ENCODE measurements around the gene SLC6A6.

DNA sequence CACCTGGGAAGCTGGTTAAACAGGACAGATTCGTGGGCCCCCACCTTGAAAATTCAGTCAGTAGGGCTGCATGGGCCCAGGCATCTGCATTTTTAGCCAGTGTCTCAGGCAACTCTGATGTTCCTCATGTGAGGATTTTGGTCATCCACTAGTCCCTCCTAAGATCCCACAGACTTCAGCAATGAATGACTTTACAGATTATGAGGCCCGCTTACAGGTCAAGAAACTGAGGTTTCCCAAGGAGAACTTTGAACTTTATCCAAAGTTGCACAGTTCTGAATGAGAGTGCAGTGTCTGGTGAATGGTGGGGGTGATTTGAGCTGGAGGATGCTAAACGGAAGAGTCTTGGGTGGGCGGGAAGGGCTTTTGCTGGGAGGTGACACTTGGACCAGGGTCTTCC, 27.2 kb downstream of the SLC6A6 start:
- TF ChIP-seq TBL1XR1 (IDR thresholded peaks at IDR 0.05; ENCODE audit: low read depth, low read length) (no peak), SP1 (IDR thresholded peaks at IDR 0.05; ENCODE audit: low read depth, low read length) (no peak), ZZZ3 (IDR thresholded peaks at IDR 0.05; ENCODE audit: control insufficient read depth, insufficient read length, low read depth) (no peak), CHD2 (IDR thresholded peaks at IDR 0.05; ENCODE audit: borderline replicate concordance, low read depth, low read length) (no peak)
- TF ChIP-seq, protein P1, sequence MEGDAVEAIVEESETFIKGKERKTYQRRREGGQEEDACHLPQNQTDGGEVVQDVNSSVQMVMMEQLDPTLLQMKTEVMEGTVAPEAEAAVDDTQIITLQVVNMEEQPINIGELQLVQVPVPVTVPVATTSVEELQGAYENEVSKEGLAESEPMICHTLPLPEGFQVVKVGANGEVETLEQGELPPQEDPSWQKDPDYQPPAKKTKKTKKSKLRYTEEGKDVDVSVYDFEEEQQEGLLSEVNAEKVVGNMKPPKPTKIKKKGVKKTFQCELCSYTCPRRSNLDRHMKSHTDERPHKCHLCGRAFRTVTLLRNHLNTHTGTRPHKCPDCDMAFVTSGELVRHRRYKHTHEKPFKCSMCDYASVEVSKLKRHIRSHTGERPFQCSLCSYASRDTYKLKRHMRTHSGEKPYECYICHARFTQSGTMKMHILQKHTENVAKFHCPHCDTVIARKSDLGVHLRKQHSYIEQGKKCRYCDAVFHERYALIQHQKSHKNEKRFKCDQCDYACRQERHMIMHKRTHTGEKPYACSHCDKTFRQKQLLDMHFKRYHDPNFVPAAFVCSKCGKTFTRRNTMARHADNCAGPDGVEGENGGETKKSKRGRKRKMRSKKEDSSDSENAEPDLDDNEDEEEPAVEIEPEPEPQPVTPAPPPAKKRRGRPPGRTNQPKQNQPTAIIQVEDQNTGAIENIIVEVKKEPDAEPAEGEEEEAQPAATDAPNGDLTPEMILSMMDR (IDR thresholded peaks at IDR 0.05 in 2 of 3, conservative IDR thresholded peaks at IDR 0.05 in 1 of 3; ENCODE audit: control insufficient read depth in 2 of 3, extremely low read depth in 1 of 3, insufficient read depth in 1 of 3, low read depth in 3 of 3, low read length in 3 of 3) = no peak
- TF ChIP-seq, protein P2, sequence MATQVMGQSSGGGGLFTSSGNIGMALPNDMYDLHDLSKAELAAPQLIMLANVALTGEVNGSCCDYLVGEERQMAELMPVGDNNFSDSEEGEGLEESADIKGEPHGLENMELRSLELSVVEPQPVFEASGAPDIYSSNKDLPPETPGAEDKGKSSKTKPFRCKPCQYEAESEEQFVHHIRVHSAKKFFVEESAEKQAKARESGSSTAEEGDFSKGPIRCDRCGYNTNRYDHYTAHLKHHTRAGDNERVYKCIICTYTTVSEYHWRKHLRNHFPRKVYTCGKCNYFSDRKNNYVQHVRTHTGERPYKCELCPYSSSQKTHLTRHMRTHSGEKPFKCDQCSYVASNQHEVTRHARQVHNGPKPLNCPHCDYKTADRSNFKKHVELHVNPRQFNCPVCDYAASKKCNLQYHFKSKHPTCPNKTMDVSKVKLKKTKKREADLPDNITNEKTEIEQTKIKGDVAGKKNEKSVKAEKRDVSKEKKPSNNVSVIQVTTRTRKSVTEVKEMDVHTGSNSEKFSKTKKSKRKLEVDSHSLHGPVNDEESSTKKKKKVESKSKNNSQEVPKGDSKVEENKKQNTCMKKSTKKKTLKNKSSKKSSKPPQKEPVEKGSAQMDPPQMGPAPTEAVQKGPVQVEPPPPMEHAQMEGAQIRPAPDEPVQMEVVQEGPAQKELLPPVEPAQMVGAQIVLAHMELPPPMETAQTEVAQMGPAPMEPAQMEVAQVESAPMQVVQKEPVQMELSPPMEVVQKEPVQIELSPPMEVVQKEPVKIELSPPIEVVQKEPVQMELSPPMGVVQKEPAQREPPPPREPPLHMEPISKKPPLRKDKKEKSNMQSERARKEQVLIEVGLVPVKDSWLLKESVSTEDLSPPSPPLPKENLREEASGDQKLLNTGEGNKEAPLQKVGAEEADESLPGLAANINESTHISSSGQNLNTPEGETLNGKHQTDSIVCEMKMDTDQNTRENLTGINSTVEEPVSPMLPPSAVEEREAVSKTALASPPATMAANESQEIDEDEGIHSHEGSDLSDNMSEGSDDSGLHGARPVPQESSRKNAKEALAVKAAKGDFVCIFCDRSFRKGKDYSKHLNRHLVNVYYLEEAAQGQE (IDR thresholded peaks at IDR 0.05; ENCODE audit: low read depth, low read length) = no peak
- TF ChIP-seq, protein P3, sequence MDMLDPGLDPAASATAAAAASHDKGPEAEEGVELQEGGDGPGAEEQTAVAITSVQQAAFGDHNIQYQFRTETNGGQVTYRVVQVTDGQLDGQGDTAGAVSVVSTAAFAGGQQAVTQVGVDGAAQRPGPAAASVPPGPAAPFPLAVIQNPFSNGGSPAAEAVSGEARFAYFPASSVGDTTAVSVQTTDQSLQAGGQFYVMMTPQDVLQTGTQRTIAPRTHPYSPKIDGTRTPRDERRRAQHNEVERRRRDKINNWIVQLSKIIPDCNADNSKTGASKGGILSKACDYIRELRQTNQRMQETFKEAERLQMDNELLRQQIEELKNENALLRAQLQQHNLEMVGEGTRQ (IDR thresholded peaks at IDR 0.05; ENCODE audit: borderline replicate concordance, low read depth, low read length) = no peak

Measured in GM12878 (cell line).